HepG2 (cell line): ENCODE results near the gene SYNGR1. TPM values are rescaled to one million over a fixed set of nuclear protein-coding genes. Genes with fewer than 3 reads are reported as not detected.

Source experiments
- ARID4A ChIP-seq: sonication (generic); formaldehyde crosslinking; IDR thresholded peaks from 2 replicates; pipeline ENCODE4 v1.5.0; 2020; ENCODE audit warnings: mild to moderate bottlenecking, missing genetic modification reagents, borderline replicate concordance
- ARNT2 ChIP-seq: sonication (generic); formaldehyde crosslinking; IDR thresholded peaks from 2 replicates; pipeline ENCODE4 v1.8.0; 2022; ENCODE audit warnings: mild to moderate bottlenecking, low read depth, missing genetic modification reagents, moderate library complexity
- BCL6 ChIP-seq: IDR thresholded peaks from 2 replicates; pipeline ENCODE4 v1.6.1; 2016; ENCODE audit warnings: missing genetic modification reagents, missing compliant biosample characterization
- CEBPZ ChIP-seq: IDR thresholded peaks from 2 replicates; pipeline ENCODE4 v1.6.1; 2012; ENCODE audit warnings: low read length, improper control_type of control experiment
- CERS6 ChIP-seq: sonication (generic); formaldehyde crosslinking; IDR thresholded peaks from 2 replicates; pipeline ENCODE4 v1.5.0; 2020; ENCODE audit warnings: missing genetic modification reagents
- FOXP1 ChIP-seq, 2 experiments: fragments of 450-650 bp in 1 of 2; IDR thresholded peaks; 2 replicates each; pipeline ENCODE4 v1.6.1; 2017 to 2018; ENCODE audit warnings: antibody characterized with exemption in 1 of 2
- HIVEP1 ChIP-seq: sonication (generic); formaldehyde crosslinking; IDR thresholded peaks from 2 replicates; pipeline ENCODE4 v1.4.0; 2020; ENCODE audit warnings: mild to moderate bottlenecking, missing genetic modification reagents
- HMG20A ChIP-seq: IDR thresholded peaks from 2 replicates; pipeline ENCODE4 v1.6.1; 2016; ENCODE audit warnings: borderline replicate concordance
- IRF2 ChIP-seq: IDR thresholded peaks from 2 replicates; pipeline ENCODE4 v1.6.1; 2018; ENCODE audit warnings: missing genetic modification reagents, missing compliant biosample characterization
- LCORL ChIP-seq, 2 experiments: fragments of 450-650 bp in 1 of 2; sonication (generic) in 1 of 2; formaldehyde crosslinking in 1 of 2; IDR thresholded peaks; 2 replicates each; pipeline versions ENCODE4 v1.5.0 to v1.6.1; 2017 to 2020; ENCODE audit warnings: antibody characterized with exemption in 1 of 2, missing genetic modification reagents in 1 of 2
- NONO ChIP-seq, 2 experiments: fragments of 450-650 bp in 1 of 2; sonication (generic) in 1 of 2; formaldehyde crosslinking in 1 of 2; IDR thresholded peaks in 1 of 2; conservative IDR thresholded peaks in 1 of 2; 2 replicates each; pipeline versions ENCODE4 v1.6.1 to v1.8.0; 2017 to 2022; ENCODE audit warnings: mild to moderate bottlenecking in 1 of 2, missing genetic modification reagents in 1 of 2, moderate library complexity in 1 of 2
- SAP130 ChIP-seq: IDR thresholded peaks from 2 replicates; pipeline ENCODE4 v1.6.1; 2016; ENCODE audit warnings: low read depth
- TSC22D2 ChIP-seq: sonication (generic); formaldehyde crosslinking; IDR thresholded peaks from 2 replicates; pipeline ENCODE4 v1.5.1; 2020; ENCODE audit warnings: missing genetic modification reagents, mild to moderate bottlenecking, borderline replicate concordance
- ZBTB7B ChIP-seq: sonication (generic); formaldehyde crosslinking; IDR thresholded peaks from 2 replicates; pipeline ENCODE4 v1.4.0; 2020; ENCODE audit warnings: missing genetic modification reagents
- ZC3H4 ChIP-seq: sonication (generic); formaldehyde crosslinking; IDR thresholded peaks from 2 replicates; pipeline ENCODE4 v1.4.0; 2020; ENCODE audit warnings: missing genetic modification reagents, borderline replicate concordance
- ZNF124 ChIP-seq: sonication (generic); formaldehyde crosslinking; IDR thresholded peaks from 2 replicates; pipeline ENCODE4 v1.4.0; 2020; ENCODE audit warnings: missing genetic modification reagents
- ZNF235 ChIP-seq: sonication (generic); formaldehyde crosslinking; IDR thresholded peaks from 2 replicates; pipeline ENCODE4 v1.8.1; 2023; ENCODE audit warnings: mild to moderate bottlenecking, missing genetic modification reagents, borderline replicate concordance
- ZNF607 ChIP-seq: sonication (generic); formaldehyde crosslinking; IDR thresholded peaks from 2 replicates; pipeline ENCODE4 v1.5.1; 2020; ENCODE audit warnings: missing genetic modification reagents, mild to moderate bottlenecking, borderline replicate concordance
- ZNF746 ChIP-seq: sonication (generic); formaldehyde crosslinking; IDR thresholded peaks from 2 replicates; pipeline ENCODE4 v1.8.0; 2022; ENCODE audit warnings: mild to moderate bottlenecking, missing genetic modification reagents
- ZSCAN31 ChIP-seq: sonication (generic); formaldehyde crosslinking; IDR thresholded peaks from 2 replicates; pipeline ENCODE4 v1.5.0; 2020; ENCODE audit warnings: low read depth, mild to moderate bottlenecking, missing genetic modification reagents
- ZZZ3 ChIP-seq: sonication (generic); formaldehyde crosslinking; IDR thresholded peaks from 2 replicates; pipeline ENCODE4 v1.4.0; 2020; ENCODE audit warnings: missing genetic modification reagents, mild to moderate bottlenecking, borderline replicate concordance
- polyA plus RNA-seq, 8 experiments: library from polyadenylated mRNA; depleted of rRNA in 3 of 8; stranded (reverse) in 7 of 8; unstranded in 1 of 8; fragments of >200 nt; fragmentation: Illumina TruSeq in 4 of 8; extraction: Trizol in 4 of 8; gene quantifications; 2 replicates each; pipeline versions ENCODE4 v1.2.1 to v1.2.3, GENCODE V29; 2011 to 2016; ENCODE audit warnings: low read depth in 4 of 8, missing spikeins in 1 of 8, mixed read lengths in 1 of 8; ENCODE audit not compliant: insufficient read depth in 1 of 8
- total RNA-seq, 5 experiments: library from RNA; depleted of rRNA; stranded (reverse); fragments of >200 nt; fragmentation: Illumina TruSeq; extraction: Trizol; gene quantifications; 2 replicates each; pipeline ENCODE4 v1.2.3, GENCODE V29; 2016; ENCODE audit warnings: low read depth in 1 of 5

SYNGR1 gene
- total and polyA plus RNA-seq, 2 of the 13 experiments (the other 11 are each of a cell fraction or from before 2014, with no cell fraction given): 0.27 to 2.7 TPM

GRCh38 chr22:39319284-39320022, 30.3 kb upstream of the SYNGR1 start, which contains the start of gene RPL3 (continued):
- TF ChIP-seq ARID4A (CRISPR knock-in tag): peak; percentile 82
- TF ChIP-seq NONO (IDR thresholded peaks at IDR 0.05): no peak
- peak; percentile 91 for TF ChIP-seq NONO (CRISPR knock-in tag; conservative IDR thresholded peaks at IDR 0.05)
- TF ChIP-seq ZNF746 (CRISPR knock-in tag): peak; percentile 65; the same call in 1 of the 2 replicates
- TF ChIP-seq SAP130: peak; percentile 86
- peak; percentile 85; the same call in 1 of the 2 replicates for TF ChIP-seq TSC22D2
- TF ChIP-seq HIVEP1: peak; percentile 11; the same call in 1 of the 2 replicates
- peak; percentile 72 for TF ChIP-seq BCL6
- peak; percentile 92 for TF ChIP-seq ZSCAN31 (CRISPR knock-in tag)
- TF ChIP-seq IRF2 (CRISPR knock-in tag): peak; percentile 70
- TF ChIP-seq ZNF607: peak; percentile 96
- TF ChIP-seq FOXP1 (IDR thresholded peaks at IDR 0.05): no peak
- 0 out of 2 replicates have a peak, but pooled peaks have one; percentile 5 for TF ChIP-seq FOXP1 (CRISPR knock-in tag; IDR thresholded peaks at IDR 0.05)
- no peak for TF ChIP-seq CEBPZ
- peak; percentile 74 for TF ChIP-seq ARNT2
- no peak for TF ChIP-seq HMG20A (CRISPR knock-in tag)
- TF ChIP-seq ZNF124 (CRISPR knock-in tag): peak; percentile 83
- no peak; the same call in 1 of the 2 replicates for TF ChIP-seq ZNF235 (CRISPR knock-in tag)
- no peak for TF ChIP-seq CERS6 (CRISPR knock-in tag)
- peak; percentile 98; the same call in 1 of the 2 replicates for TF ChIP-seq ZZZ3
- no peak for TF ChIP-seq ZC3H4
- TF ChIP-seq ZBTB7B (CRISPR knock-in tag): peak; percentile 83; the same call in 1 of the 2 replicates
- no peak for TF ChIP-seq LCORL (IDR thresholded peaks at IDR 0.05)
- TF ChIP-seq LCORL (CRISPR knock-in tag; IDR thresholded peaks at IDR 0.05): peak; percentile 79
